Uterine smooth muscle cell (primary cell): ENCODE data around the gene KCTD19. TPM values are rescaled to one million over a fixed set of nuclear protein-coding genes. Genes with fewer than 3 reads are reported as not detected.

Experiments used
- total RNA-seq: library from RNA; depleted of rRNA; stranded (reverse); fragments of >200 nt; gene quantifications from 2 replicates; pipeline ENCODE4 v1.2.3, GENCODE V29; 2014

The KCTD19 gene
- under 0.01 and 0.12 TPM in 2 replicates for total RNA-seq

DNA sequence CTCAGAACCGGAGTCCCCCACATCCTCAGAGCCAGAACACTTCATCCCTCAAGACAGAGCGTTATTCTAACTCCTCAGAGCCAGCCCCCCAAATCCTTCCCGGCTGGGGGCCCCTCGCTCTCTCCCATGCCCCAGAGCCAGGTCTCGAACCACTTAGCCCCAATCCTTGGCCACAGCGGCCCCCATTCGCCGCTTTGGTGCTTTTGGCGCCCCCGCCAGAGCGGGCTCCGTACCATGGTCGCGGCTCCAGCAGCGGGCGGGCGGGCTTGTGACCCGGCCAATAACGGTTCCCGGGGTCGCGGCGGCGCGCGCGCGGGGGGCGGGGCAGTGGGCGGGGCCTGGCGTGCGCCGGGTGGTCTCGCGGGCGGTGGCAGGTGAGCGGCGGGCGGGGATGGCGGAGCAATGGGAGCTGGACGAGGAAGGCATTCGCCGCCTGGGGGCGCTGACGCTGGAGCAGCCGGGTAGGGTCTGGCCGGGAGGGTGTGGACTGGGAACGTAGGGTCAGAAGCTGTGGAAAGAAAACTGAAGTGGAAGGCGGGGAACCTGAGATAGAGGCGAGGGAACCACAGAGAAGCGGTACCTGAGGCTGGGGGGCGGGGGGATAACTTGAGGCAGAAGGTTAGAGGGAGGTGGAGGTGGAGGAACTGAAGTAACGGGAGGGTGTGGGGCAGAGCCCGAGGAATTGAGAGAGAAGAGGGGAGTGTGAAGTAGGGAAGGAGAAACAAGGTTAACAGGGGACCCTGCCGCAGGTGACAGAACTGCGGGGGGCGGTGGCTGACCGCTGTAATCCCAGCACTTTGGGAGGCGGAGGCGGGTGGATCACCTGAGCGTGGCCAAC, at the start of gene KCTD19, which contains the start of gene LRRC36:
Gene KCTD19, minus strand, starts transcription at position 270 of the 838 bp plus-strand sequence. Its CDS starts 34 bp downstream, at position 236.
Gene LRRC36, plus strand, starts transcription at position 344 of the 838 bp plus-strand sequence. Its CDS starts 48 bp downstream, at position 392.

DNA sequence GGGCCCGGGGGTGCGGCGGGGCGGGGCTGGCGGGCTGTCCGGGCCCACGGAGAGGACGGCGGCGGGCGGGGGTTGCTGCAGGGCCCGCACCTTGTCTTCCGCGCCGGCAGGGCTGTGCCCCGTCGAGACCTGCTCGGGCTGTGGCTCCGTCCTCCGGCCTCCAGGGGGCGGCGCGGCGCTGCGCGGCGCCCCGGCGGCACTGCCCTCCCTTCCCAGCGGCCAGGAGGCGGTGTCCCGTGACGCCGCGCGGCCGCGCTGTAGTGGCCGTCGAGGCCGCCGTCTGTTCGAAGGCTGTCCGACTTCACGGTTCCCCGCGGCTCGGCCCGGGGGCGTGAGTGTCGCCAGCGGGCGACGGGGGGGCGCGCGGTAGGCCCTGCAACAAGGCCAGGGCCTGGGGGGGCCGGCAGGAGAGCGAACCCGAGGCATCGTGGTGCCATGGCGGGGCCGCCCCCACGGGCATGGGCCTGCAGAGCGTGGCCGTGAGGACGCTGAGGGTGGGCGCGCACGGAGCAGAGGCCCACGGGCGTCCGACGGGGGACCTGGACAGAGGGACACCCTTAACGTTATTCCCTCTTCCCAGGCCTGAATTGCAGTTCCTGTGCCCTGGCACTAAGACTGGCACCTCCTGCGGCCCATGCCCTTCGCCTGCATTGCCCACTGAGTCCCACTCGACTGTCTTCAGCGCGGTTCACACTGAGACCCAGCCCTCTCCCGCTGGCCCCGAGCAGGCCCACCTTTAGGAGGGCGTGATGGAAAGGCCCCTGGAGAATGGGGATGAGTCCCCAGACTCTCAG, 47.0 kb downstream of the KCTD19 start, which contains the start of gene PLEKHG4:
Gene PLEKHG4, plus strand, starts transcription at position 237 of the 794 bp plus-strand sequence. Its CDS starts 513 bp downstream, at position 750.

DNA sequence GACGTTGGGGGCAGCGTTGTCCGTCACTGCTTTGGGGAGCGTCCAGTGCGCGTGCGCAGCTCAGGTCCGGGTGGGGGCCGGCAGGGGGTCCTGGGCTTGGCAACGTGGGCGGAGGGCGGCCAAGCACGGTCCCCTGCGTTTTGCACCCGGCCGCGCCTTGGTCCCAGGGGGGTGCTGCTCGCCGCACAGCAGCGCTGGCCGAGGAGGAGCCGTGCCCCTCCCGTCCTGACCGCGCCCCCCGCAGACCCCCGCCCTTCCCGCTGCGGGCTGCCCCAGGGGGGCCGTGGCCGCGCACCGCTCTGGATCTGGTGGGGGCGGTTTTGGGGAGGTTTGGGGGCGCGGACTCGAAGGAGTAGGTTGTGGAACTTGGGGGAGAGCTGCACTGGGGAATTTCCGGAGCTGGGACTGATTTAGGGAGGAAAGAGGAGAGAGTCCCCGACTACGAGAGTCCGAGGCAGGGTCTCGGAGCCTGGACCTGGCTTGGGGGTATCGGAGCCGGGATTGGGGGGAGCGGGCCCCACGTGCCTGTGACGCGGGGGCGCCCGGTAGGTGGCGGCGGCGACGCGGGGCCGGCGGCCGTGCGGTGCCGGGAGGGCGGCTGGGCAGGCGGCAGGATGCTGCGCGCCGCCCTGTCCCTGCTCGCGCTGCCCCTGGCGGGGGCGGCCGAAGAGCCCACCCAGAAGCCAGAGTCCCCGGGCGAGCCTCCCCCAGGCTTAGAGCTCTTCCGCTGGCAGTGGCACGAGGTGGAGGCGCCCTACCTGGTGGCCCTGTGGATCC, 78.0 kb downstream of the KCTD19 start, which contains the start of gene SLC9A5:
Gene SLC9A5, plus strand, starts transcription at position 579 of the 777 bp plus-strand sequence. Its CDS starts 36 bp downstream, at position 615.

DNA sequence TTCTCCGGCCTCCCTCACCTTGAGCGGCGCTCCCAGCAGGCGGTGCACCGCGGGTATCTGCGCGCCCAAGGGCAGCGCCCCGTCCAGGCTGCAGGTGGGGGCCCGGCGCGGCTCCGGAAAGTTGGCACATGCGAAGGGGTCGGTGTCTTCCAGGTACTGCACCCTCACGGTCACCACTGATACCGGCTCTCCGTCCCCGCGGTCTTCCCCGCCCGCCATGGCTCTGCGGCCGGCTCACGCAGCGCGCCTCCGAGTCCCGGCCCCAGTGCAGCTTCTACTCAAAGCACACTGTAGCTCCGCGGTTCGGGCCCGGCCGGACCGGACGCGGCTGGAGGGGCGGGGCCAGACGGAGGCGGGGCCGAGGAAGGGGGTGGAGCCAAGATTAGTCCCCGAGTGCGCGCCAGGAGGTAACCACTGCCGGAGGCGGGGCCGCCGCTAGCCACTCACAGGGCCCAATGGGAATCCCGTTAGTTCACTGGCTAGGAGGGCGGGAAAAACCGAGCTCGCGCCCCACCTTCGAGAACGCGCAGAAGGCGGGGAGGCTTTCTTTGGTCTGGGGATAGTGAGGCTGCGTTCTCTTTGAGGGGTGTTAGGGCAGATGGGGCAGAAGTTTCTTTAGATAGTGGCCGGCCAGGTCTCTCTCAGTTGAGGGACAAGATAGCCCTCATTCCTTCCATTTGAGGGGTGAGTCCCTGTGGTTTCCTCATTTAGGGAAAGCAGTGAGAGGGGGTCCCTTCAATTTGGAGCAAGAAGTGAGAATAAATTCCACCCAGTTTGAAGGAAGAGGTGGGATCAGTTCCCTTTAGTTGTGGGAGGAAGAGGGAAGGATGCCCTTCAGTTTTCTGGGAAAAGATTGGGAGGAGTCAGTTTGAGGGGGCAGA, 79.1 kb downstream of the KCTD19 start, which contains the start of gene FHOD1:
Gene FHOD1, minus strand, starts transcription at position 290 of the 881 bp plus-strand sequence. Its CDS starts 71 bp downstream, at position 219.

Other genes starting within 250 kb of the KCTD19 start
- gene PHAF1, start 216.8 kb downstream of the KCTD19 start, total RNA-seq, result 11.7 and 15.1 TPM in 2 replicates
- 25.0 and 38.1 TPM in 2 replicates for gene B3GNT9, start 175.7 kb downstream of the KCTD19 start, total RNA-seq
- gene TRADD, start 166.8 kb downstream of the KCTD19 start, total RNA-seq, result 15.3 and 25.1 TPM in 2 replicates
- gene FBXL8, start 166.8 kb downstream of the KCTD19 start, total RNA-seq, result 10.5 and 15.0 TPM in 2 replicates
- gene HSF4, start 162.0 kb downstream of the KCTD19 start, total RNA-seq, result 5.2 and 14.0 TPM in 2 replicates
- 10.4 and 14.6 TPM in 2 replicates for gene NOL3, start 156.2 kb downstream of the KCTD19 start, total RNA-seq
- 14.9 and 19.3 TPM in 2 replicates for gene MATCAP1, start 142.8 kb downstream of the KCTD19 start, total RNA-seq
- gene EXOC3L1, start 136.6 kb downstream of the KCTD19 start, total RNA-seq, result 0.11 and 0.12 TPM in 2 replicates
- 61.1 and 79.1 TPM in 2 replicates for gene E2F4, start 134.6 kb downstream of the KCTD19 start, total RNA-seq
- gene ELMO3, start 127.6 kb downstream of the KCTD19 start, total RNA-seq, result 0.55 and 0.62 TPM in 2 replicates
- gene TMEM208, start 99.6 kb downstream of the KCTD19 start, total RNA-seq, result 37.6 and 43.3 TPM in 2 replicates
- gene FHOD1, start 79.3 kb downstream of the KCTD19 start, total RNA-seq, result 14.1 and 18.8 TPM in 2 replicates
- gene SLC9A5, start 77.8 kb downstream of the KCTD19 start, total RNA-seq, result 1.4 and 2.9 TPM in 2 replicates
- 21.5 and 25.0 TPM in 2 replicates for gene PLEKHG4, start 47.2 kb downstream of the KCTD19 start, total RNA-seq
- 0.22 and 1.00 TPM in 2 replicates for gene LRRC36, start 74 bp upstream of the KCTD19 start, total RNA-seq
- 0.62 and 0.77 TPM in 2 replicates for gene TPPP3, start 66.8 kb upstream of the KCTD19 start, total RNA-seq
- 6.2 and 7.4 TPM in 2 replicates for gene ZDHHC1, start 89.7 kb upstream of the KCTD19 start, total RNA-seq
- gene HSD11B2, start 104.4 kb upstream of the KCTD19 start, total RNA-seq, result 0.37 TPM in 1 of 2 replicates, not detected in the other
- gene ATP6V0D1, start 154.4 kb upstream of the KCTD19 start, total RNA-seq, result 107 and 119 TPM in 2 replicates
- gene AGRP, start 156.8 kb upstream of the KCTD19 start, total RNA-seq, result not detected in 2 replicates
- 38.7 and 39.7 TPM in 2 replicates for gene RIPOR1, start 202.1 kb upstream of the KCTD19 start, total RNA-seq
- gene CTCF, start 235.8 kb upstream of the KCTD19 start, total RNA-seq, result 20.5 and 26.3 TPM in 2 replicates